ENCODE data around the gene PGAP2.

PGAP2 gene

DNA sequence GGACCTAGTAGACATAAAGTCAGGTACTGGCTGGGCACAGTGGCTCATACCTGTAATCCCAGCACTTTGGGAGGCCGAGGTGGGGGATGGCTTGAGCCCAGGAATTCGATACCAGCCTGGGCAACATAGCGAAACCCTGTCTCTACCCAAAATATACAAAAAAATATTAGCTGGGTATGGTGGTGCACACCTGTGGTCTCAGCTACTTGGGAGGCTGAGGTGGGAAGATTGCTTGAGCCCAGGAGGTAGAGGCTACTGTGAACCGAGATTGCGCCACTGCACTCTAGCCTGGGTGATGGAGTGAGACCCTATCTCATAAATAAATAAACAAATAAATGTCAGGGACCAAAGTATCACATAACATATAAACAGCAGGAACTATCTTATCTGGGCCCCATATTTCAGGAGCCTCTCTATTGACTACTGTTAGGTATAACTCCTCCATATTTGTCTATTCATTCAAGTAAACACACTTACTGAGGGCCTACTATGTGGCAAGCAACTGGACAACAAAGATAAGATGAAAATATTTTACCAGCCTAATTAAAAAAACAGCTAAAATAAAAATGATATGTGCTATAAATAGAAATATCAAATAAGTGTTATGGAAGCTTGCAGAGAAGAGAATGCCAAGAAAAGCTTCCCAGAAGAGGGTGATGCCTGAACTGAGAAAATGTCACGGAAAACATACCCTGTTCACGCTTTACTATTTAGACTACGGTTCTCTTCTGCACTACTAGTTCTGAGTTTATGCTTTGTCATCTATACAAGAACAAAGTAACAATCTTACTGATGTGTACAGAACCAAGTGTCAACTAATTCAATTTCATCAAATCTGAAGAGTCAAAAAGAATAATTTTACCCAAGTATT is 13.0 kb upstream of the PGAP2 start:
- H3K27ac ChIP-seq (ENCODE audit: extremely low read depth, low read depth, low read length): no peak overlapping the region
- H3K4me3 ChIP-seq (ENCODE audit: low read depth, low read length): peak overlapping the region; percentile 68; the same call in 1 of the 2 replicates
- TF ChIP-seq KLF7 (tag by site-specific recombination; IDR thresholded peaks at IDR 0.05; ENCODE audit: borderline replicate concordance) (no peak), ZNF274 (IDR thresholded peaks at IDR 0.05; ENCODE audit: low read length) (no peak), ZNF274 (tag by site-specific recombination; IDR thresholded peaks at IDR 0.05; ENCODE audit: borderline replicate concordance) (no peak), ZNF776 (tag by site-specific recombination; IDR thresholded peaks at IDR 0.05; ENCODE audit: borderline replicate concordance) (no peak), ZNF16 (tag by site-specific recombination; IDR thresholded peaks at IDR 0.05; ENCODE audit: low read depth) (no peak), TCF7L2 (IDR thresholded peaks at IDR 0.05; ENCODE audit: borderline replicate concordance, low read depth, low read length) (no peak), ZNF138 (tag by site-specific recombination; IDR thresholded peaks at IDR 0.05; ENCODE audit: borderline replicate concordance) (no peak), ZNF510 (tag by site-specific recombination; IDR thresholded peaks at IDR 0.05; ENCODE audit: insufficient replicate concordance) (no peak), ZNF121 (tag by site-specific recombination; IDR thresholded peaks at IDR 0.05) (no peak), ZBTB1 (tag by site-specific recombination; IDR thresholded peaks at IDR 0.05) (no peak), ZNF843 (tag by site-specific recombination; IDR thresholded peaks at IDR 0.05) (no peak), GLIS2 (tag by site-specific recombination; IDR thresholded peaks at IDR 0.05) (no peak)
- TF ChIP-seq, protein P1, sequence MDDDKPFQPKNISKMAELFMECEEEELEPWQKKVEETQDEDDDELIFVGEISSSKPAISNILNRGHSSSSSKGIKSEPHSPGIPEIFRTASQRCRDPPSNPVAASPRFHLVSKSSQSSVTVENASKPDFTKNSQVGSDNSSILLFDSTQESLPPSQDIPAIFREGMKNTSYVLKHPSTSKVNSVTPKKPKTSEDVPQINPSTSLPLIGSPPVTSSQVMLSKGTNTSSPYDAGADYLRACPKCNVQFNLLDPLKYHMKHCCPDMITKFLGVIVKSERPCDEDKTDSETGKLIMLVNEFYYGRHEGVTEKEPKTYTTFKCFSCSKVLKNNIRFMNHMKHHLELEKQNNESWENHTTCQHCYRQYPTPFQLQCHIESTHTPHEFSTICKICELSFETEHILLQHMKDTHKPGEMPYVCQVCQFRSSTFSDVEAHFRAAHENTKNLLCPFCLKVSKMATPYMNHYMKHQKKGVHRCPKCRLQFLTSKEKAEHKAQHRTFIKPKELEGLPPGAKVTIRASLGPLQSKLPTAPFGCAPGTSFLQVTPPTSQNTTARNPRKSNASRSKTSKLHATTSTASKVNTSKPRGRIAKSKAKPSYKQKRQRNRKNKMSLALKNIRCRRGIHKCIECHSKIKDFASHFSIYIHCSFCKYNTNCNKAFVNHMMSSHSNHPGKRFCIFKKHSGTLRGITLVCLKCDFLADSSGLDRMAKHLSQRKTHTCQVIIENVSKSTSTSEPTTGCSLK (tag by site-specific recombination; IDR thresholded peaks at IDR 0.05): no peak
- TF ChIP-seq, protein P2, sequence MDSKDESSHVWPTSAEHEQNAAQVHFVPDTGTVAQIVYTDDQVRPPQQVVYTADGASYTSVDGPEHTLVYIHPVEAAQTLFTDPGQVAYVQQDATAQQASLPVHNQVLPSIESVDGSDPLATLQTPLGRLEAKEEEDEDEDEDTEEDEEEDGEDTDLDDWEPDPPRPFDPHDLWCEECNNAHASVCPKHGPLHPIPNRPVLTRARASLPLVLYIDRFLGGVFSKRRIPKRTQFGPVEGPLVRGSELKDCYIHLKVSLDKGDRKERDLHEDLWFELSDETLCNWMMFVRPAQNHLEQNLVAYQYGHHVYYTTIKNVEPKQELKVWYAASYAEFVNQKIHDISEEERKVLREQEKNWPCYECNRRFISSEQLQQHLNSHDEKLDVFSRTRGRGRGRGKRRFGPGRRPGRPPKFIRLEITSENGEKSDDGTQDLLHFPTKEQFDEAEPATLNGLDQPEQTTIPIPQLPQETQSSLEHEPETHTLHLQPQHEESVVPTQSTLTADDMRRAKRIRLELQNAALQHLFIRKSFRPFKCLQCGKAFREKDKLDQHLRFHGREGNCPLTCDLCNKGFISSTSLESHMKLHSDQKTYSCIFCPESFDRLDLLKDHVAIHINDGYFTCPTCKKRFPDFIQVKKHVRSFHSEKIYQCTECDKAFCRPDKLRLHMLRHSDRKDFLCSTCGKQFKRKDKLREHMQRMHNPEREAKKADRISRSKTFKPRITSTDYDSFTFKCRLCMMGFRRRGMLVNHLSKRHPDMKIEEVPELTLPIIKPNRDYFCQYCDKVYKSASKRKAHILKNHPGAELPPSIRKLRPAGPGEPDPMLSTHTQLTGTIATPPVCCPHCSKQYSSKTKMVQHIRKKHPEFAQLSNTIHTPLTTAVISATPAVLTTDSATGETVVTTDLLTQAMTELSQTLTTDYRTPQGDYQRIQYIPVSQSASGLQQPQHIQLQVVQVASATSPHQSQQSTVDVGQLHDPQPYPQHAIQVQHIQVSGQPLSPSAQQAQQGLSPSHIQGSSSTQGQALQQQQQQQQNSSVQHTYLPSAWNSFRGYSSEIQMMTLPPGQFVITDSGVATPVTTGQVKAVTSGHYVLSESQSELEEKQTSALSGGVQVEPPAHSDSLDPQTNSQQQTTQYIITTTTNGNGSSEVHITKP (tag by site-specific recombination; IDR thresholded peaks at IDR 0.05): no peak
- TF ChIP-seq, protein P3, sequence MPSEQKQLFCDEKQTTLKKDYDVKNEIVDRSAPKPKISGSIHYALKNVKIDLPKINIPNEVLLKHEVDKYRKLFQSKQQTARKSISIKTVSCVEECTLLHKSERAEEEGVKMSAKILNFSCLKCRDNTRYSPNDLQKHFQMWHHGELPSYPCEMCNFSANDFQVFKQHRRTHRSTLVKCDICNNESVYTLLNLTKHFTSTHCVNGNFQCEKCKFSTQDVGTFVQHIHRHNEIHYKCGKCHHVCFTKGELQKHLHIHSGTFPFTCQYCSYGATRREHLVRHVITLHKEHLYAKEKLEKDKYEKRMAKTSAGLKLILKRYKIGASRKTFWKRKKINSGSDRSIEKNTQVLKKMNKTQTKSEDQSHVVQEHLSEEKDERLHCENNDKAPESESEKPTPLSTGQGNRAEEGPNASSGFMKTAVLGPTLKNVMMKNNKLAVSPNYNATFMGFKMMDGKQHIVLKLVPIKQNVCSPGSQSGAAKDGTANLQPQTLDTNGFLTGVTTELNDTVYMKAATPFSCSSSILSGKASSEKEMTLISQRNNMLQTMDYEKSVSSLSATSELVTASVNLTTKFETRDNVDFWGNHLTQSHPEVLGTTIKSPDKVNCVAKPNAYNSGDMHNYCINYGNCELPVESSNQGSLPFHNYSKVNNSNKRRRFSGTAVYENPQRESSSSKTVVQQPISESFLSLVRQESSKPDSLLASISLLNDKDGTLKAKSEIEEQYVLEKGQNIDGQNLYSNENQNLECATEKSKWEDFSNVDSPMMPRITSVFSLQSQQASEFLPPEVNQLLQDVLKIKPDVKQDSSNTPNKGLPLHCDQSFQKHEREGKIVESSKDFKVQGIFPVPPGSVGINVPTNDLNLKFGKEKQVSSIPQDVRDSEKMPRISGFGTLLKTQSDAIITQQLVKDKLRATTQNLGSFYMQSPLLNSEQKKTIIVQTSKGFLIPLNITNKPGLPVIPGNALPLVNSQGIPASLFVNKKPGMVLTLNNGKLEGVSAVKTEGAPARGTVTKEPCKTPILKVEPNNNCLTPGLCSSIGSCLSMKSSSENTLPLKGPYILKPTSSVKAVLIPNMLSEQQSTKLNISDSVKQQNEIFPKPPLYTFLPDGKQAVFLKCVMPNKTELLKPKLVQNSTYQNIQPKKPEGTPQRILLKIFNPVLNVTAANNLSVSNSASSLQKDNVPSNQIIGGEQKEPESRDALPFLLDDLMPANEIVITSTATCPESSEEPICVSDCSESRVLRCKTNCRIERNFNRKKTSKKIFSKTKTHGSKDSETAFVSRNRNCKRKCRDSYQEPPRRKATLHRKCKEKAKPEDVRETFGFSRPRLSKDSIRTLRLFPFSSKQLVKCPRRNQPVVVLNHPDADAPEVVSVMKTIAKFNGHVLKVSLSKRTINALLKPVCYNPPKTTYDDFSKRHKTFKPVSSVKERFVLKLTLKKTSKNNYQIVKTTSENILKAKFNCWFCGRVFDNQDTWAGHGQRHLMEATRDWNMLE (tag by site-specific recombination; conservative IDR thresholded peaks at IDR 0.05; ENCODE audit: low read depth): no peak
- TF ChIP-seq, protein P4, sequence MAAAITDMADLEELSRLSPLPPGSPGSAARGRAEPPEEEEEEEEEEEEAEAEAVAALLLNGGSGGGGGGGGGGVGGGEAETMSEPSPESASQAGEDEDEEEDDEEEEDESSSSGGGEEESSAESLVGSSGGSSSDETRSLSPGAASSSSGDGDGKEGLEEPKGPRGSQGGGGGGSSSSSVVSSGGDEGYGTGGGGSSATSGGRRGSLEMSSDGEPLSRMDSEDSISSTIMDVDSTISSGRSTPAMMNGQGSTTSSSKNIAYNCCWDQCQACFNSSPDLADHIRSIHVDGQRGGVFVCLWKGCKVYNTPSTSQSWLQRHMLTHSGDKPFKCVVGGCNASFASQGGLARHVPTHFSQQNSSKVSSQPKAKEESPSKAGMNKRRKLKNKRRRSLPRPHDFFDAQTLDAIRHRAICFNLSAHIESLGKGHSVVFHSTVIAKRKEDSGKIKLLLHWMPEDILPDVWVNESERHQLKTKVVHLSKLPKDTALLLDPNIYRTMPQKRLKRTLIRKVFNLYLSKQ (tag by site-specific recombination; IDR thresholded peaks at IDR 0.05; ENCODE audit: borderline replicate concordance): no peak
- TF ChIP-seq, protein P5, sequence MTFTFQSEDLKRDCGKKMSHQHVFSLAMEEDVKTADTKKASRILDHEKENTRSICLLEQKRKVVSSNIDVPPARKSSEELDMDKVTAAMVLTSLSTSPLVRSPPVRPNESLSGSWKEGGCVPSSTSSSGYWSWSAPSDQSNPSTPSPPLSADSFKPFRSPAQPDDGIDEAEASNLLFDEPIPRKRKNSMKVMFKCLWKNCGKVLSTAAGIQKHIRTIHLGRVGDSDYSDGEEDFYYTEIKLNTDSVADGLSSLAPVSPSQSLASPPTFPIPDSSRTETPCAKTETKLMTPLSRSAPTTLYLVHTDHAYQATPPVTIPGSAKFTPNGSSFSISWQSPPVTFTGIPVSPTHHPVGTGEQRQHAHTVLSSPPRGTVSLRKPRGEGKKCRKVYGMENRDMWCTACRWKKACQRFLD (tag by site-specific recombination; IDR thresholded peaks at IDR 0.05): no peak
- TF ChIP-seq, protein P6, sequence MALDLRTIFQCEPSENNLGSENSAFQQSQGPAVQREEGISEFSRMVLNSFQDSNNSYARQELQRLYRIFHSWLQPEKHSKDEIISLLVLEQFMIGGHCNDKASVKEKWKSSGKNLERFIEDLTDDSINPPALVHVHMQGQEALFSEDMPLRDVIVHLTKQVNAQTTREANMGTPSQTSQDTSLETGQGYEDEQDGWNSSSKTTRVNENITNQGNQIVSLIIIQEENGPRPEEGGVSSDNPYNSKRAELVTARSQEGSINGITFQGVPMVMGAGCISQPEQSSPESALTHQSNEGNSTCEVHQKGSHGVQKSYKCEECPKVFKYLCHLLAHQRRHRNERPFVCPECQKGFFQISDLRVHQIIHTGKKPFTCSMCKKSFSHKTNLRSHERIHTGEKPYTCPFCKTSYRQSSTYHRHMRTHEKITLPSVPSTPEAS (tag by site-specific recombination; IDR thresholded peaks at IDR 0.05): no peak
- no peaks in the 10 kb centered on the region for H3K9me3 ChIP-seq (ENCODE audit: control insufficient read depth, insufficient read depth, low read depth, low read length)
- CTCF ChIA-PET: interaction anchor here (0.6 to 3.0 kb wide), 6 partner anchors 12 to 328 kb away, joined by 3 to 14 read pairs (median 4); partner anchors contain the start of gene PGAP2
- POLR2A ChIA-PET: interaction anchor here (0.7 to 1.2 kb wide), 2 partner anchors 7 to 10 kb away, joined by 3 to 4 read pairs; no protein-coding TSS in a partner anchor
- no peaks in the 10 kb centered on the region for H3K4me1 ChIP-seq (ENCODE audit: control insufficient read depth, insufficient read depth, low read length)
- peaks cover 16 to 39% of the 10 kb centered on the region in 2 experiments; a peak in 2 of 3 replicates for H3K36me3 ChIP-seq (ENCODE audit: control insufficient read depth in 2 of 2, insufficient read depth in 1 of 2, low read length in 2 of 2)
